Dedifferentiated amniotic fluid mesenchymal stem cell (primary cell): ENCODE measurements around the gene TNFRSF8.

Source experiments
- DNase-seq: peaks from one replicate; pipeline ENCODE4 v3.0.0-alpha.2; 2016; ENCODE audit errors: extremely low spot score

The TNFRSF8 gene

GRCh38 chr1:12142891-12143630, 80.0 kb downstream of the TNFRSF8 start:
- no peak for DNase-seq

DNA sequence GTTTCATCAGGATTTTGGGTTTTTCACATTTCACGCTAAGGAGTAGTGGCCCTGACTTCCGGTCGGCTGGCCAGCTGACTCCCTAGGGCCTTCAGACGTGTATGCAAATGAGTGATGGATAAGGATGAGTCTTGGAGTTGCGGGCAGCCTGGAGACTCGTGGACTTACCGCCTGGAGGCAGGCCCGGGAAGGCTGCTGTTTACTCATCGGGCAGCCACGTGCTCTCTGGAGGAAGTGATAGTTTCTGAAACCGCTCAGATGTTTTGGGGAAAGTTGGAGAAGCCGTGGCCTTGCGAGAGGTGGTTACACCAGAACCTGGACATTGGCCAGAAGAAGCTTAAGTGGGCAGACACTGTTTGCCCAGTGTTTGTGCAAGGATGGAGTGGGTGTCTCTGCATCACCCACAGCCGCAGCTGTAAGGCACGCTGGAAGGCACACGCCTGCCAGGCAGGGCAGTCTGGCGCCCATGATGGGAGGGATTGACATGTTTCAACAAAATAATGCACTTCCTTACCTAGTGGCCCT, 80.6 kb downstream of the TNFRSF8 start:
- DNase-seq: peak; percentile 96

GRCh38 chr1:12144236-12144635, 81.1 kb downstream of the TNFRSF8 start:
- DNase-seq: no peak

DNA sequence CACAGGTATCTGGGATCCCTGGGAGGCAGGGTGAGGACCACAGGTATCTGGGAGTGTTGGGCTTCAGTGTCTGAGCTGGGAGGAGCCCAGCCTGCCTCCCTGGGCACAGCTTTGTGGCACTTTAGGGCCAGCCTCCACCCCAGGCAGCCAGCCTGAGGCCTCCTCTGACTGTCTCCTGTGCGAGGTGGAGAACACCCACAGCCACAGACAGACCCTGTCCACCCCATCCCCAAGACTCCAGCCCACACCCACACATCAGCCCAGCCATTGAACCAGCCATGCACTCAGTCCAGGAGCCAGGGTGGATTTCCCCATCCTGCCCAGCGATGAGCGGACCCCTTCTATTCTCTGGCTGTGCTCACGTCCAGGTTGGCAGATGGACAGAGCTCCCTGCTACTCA, 81.9 kb downstream of the TNFRSF8 start:
- DNase-seq: no peak

DNA sequence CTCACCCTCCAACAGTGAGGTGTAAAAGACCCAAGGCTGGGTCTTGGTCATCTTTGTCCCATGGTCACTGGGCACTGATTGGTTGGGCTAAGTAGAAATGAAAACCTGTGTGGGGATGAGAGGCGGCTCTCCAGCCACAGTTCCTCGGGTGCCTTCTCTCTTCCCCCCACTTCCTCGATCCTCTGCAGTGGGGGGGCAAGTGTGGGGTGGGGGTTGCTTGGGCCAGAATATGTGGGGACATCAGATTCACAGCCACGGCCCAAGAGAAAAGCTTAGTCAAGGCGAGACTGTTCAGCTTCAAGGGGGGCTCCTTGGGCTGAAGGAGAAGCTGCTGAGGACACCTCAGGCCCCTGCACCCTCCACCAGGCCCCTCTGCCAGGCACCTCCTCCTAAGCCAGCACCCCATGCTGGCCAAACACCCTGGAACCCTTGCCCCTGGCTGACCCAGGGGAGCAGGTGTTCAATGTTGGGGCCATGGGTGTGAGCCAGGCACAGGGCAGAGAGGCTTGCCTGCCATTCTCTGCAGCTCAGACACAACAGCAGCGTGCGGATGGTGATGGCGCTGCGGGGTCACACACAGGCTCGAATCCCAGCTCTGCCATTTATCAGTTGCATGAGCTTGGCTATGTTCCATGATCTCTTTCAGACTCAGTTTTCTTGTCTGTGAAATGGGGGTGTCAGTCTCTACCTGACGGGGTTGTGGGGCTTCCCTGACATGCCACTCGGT, 82.7 kb downstream of the TNFRSF8 start:
- DNase-seq: no peak

GRCh38 chr1:12146343-12147112, 83.4 kb downstream of the TNFRSF8 start:
- DNase-seq: no peak

DNA sequence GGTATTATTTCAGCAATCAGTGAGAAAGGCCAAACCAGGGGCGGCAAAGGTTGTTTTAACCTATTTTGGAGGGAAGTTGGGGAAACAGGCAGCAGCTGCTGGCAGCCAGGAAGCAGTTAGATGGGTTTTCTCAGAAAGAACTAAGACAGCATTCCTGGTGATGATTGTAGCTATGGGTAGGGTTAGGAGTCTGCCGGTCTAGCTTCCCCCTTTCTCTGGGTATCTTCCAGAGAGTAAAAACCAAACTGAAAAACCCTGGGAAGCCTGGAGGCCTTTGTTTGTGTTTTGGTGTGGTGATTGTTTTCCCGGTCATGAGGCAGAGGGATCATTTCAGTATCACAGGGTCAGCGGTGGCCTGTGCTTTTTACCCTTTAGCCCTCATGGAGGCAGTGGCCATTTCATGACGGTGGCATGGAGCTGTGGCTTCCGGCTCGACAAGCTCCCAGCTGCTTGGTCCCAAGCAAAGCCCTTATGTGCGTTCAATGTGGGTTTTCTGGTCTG, 84.1 kb downstream of the TNFRSF8 start:
- no peak for DNase-seq

DNA sequence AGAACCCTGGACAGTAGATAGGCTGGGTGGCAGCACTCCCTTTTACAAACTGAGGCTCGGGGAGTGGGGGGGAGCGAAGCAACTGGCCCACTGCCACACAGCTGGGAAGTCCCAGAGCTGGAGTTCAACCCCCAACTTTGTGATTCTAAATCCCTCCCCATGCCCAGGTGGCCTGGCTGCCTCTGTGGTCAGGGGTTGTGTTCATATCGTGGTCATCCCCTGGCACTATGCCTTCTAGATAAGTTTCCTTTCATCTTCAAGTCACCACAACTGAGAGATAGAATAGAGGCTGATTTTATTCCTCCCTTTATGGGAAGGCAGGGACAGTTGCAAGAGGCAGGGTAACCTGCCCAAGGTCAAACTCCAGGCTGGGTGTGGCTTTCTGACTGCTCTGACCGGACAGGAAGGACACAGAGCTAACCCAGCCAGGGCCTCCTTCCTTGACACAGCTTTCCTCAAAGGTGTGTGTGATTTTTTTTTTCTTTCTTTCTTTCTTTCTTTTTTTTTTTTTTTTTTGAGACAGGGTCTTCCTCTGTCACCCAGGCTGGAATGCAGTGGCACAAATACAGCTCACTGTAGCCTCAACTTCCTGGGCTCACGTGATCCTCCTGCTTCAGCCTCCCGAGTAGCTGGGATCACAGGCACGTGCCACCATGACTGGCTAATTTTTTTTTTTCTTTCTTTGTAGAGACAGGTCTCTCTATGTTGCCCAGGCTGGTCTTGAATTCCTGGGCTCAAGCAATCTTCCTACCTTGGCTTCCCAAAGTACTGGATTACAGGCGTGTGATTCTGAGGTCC, 85.3 kb downstream of the TNFRSF8 start:
- no peak for DNase-seq

- no peak for DNase-seq
These were observed 86.1 kb downstream of the TNFRSF8 start for GRCh38 chr1:12148958-12149790.

GRCh38 chr1:12149791-12150175, 86.7 kb downstream of the TNFRSF8 start:
- no peak for DNase-seq

GRCh38 chr1:12150456-12151200, 87.5 kb downstream of the TNFRSF8 start:
- DNase-seq: no peak

DNA sequence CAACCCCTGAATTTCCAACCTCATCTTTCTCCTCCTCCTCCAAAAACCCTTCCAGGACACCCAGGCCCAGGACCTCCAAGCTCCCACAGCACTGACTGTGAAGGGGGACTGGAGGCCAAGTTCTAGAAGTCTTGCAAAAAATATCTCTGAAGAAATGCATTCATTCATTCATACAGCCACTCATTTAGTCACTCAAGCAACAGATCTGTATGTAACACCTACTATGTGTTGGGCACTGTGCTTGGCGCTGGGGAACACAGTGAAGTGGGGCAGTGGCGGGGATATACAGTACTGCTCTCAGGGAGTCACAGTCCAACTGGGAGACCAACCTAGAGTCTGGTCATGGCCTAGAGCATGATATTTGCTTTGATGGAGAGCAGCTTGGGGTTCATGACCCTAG, 88.4 kb downstream of the TNFRSF8 start:
- DNase-seq: no peak

DNA sequence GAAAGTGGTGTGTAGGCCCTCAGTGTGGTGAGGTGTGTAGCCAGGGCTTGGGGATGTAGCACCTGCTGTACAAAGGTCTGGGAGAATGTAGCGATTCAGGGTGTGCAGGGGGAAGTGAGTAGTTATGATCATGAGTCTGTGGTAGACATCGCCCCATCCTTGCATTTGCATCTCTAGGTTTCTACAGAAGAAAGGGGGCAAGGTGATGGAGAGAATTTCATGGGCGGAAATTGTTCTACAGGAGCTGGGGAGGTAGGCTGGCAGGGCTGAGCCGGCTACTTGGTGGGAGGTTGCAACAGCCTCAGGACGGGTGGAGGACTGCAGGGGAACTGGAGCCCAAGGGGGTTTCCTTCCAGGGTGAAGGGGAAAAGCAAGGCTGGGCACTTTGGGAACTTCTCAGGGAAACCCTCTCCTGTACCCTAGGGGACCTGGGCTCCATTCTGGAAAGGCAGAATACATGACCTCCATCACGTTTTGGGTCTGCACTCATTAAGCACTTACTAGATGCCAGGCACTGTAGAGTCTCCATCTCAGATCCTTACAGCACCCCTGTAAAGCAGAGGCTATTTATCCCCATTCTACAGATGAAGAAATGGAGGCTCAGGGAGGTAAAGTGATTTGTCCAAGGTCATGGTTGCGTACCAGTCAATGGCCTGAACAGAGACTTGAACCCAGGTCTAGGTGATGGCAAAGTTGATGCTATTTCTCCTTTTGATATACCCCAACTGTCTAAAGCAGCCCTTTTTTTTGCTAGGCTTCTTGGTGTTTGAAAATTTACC, 89.2 kb downstream of the TNFRSF8 start:
- no peak for DNase-seq

- peak; percentile 74 for DNase-seq
These were observed 90.2 kb downstream of the TNFRSF8 start for GRCh38 chr1:12153181-12153785.

- no peak for DNase-seq
These were observed 92.2 kb downstream of the TNFRSF8 start for GRCh38 chr1:12155328-12155727.

- no peak for DNase-seq
These were observed 94.5 kb downstream of the TNFRSF8 start for GRCh38 chr1:12157366-12158231.

GRCh38 chr1:12158357-12159092, 95.4 kb downstream of the TNFRSF8 start:
- DNase-seq: no peak
